ENCODE data around the gene WAC.
"Not testable (repeated sequence)": the region's sequence is repeated elsewhere in the genome, so short reads cannot be mapped to it uniquely, and the experiment has no call there.

The WAC gene

GRCh38 chr10:28569506-28570159, 36.7 kb downstream of the WAC start:
- Histone ChIP-seq H3K27me3 (ENCODE audit: insufficient read depth, low read length) (no peaks in the 10 kb centered on the region), H3K36me3 (ENCODE audit: insufficient read depth, low read length) (peaks cover 73% of the 10 kb centered on the region), H3K27ac (ENCODE audit: low read depth, low read length) (no peak overlapping the region), H3K9ac (ENCODE audit: low read depth, low read length) (no peak overlapping the region), H3K4me1 (ENCODE audit: insufficient read depth, low read length) (peaks cover 5% of the 10 kb centered on the region), H3K9me3 (ENCODE audit: insufficient read depth, low read depth, low read length) (no peaks in the 10 kb centered on the region), H3K4me3 (ENCODE audit: low read length) (no peak overlapping the region)
- 70% methylated on average over 2 of the region's 3 CpGs for WGBS

DNA sequence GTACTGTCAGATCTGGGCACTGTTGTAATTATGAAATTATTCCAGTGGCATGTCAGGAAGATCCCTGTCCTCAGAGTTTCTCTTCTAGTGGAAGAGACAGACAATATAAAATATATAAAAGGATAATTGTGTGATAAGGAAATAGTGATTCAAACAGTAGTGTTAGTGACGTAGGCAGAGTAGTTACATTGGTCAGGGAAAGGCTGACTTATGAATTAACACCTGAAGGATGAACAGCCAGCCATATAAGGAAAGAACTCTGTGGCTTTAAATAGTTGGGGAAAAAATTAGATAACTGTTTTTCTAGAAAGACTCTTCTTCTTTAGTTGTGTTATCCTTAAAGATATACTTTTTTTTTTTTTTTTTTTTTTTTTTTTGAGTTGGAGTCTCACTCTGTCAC, 37.7 kb downstream of the WAC start:
- no peak overlapping the region for H3K9ac ChIP-seq (ENCODE audit: low read depth, low read length)

DNA sequence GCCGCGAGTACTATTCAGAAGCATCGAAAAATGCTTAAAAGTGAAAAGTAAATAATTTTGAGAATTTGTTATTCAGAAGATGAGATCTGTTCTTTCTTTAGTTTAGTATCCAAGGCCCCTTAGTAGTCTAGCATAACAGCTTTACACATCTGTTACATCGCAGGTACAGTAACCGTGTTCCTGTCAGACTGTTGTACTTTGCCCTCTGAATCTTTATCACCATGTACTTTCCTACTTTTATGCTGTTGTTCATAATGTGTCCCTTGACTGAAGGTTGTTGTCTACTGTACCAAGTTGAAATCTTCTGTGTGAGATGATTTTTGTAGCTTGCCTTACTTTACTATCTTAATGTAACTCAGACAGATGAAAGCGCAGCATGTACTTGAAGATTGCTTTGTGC, 38.3 kb downstream of the WAC start:
- peaks cover 72% of the 10 kb centered on the region for H3K36me3 ChIP-seq (ENCODE audit: insufficient read depth, low read length)

More for the DNA sequence above, 37.7 kb downstream of the WAC start:
- Histone ChIP-seq H3K27me3 (ENCODE audit: insufficient read depth, low read length) (no peaks in the 10 kb centered on the region), H3K36me3 (ENCODE audit: insufficient read depth, low read length) (peaks cover 73% of the 10 kb centered on the region), H3K27ac (ENCODE audit: low read depth, low read length) (no peak overlapping the region), H3K4me3 (ENCODE audit: low read length) (no peak overlapping the region), H3K9me3 (ENCODE audit: insufficient read depth, low read depth, low read length) (no peaks in the 10 kb centered on the region), H3K4me1 (ENCODE audit: insufficient read depth, low read length) (peaks cover 11% of the 10 kb centered on the region)
- WGBS: 98% methylated on average over 1 of the region's 1 CpG

DNA sequence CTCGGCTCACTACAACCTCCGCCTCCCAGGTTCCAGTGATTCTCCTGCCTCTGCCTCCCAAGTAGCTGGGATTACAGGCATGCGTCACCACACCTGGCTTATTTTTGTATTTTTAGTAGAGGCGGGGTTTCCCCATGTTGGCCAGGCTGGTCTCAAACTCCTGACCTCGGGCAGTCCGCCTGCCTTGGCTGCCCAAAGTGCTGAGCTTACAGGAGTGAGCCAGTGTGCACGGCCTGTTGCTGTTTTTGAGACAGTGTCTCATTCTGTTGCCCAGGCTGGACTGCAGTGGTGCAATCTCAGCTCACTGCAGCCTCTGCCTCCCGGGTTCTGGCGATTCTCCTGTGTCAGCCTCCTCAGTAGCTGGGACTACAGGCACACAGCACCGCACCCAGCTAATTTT, 41.3 kb downstream of the WAC start:
- not testable (repeated sequence) for H3K27me3 ChIP-seq (ENCODE audit: insufficient read depth, low read length); H3K27ac ChIP-seq (ENCODE audit: low read depth, low read length); H3K4me3 ChIP-seq (ENCODE audit: low read length); H3K9me3 ChIP-seq (ENCODE audit: insufficient read depth, low read depth, low read length); H3K9ac ChIP-seq (ENCODE audit: low read depth, low read length)
- H3K4me1 ChIP-seq (ENCODE audit: insufficient read depth, low read length): peaks cover 23% of the 10 kb centered on the region; the same call in 1 of the 2 replicates
- H3K36me3 ChIP-seq (ENCODE audit: insufficient read depth, low read length): peaks cover 57% of the 10 kb centered on the region
- WGBS: 94% methylated on average over 10 of the region's 10 CpGs

More for the DNA sequence above, 38.3 kb downstream of the WAC start:
- WGBS: 94% methylated on average over 6 of the region's 6 CpGs
- H3K9ac ChIP-seq (ENCODE audit: low read depth, low read length): no peak overlapping the region
- peaks cover 16% of the 10 kb centered on the region for H3K4me1 ChIP-seq (ENCODE audit: insufficient read depth, low read length)
- H3K9me3 ChIP-seq (ENCODE audit: insufficient read depth, low read depth, low read length): no peaks in the 10 kb centered on the region
- no peaks in the 10 kb centered on the region for H3K27me3 ChIP-seq (ENCODE audit: insufficient read depth, low read length)
- no peak overlapping the region; the same call in 1 of the 2 replicates for H3K27ac ChIP-seq (ENCODE audit: low read depth, low read length)
- no peak overlapping the region for H3K4me3 ChIP-seq (ENCODE audit: low read length)

DNA sequence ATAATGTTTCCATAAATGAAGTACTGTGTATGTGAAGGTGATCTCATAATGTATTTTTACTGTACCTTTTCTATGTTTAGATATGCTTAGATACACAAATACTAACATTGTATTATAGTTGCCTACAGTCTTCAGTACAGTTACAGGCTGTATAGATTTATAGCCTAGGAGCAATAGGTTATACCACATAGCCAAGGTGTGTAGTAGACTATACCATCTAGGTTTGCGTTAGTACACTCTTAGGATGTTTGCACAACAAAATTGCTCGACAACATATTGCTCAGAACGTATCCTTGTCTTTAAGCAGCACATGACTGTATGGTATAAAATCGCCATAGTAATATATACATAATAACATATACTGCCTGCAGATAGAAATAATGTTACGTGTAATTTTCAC, 42.9 kb downstream of the WAC start:
- peaks cover 57% of the 10 kb centered on the region for H3K36me3 ChIP-seq (ENCODE audit: insufficient read depth, low read length)
- no peaks in the 10 kb centered on the region for H3K27me3 ChIP-seq (ENCODE audit: insufficient read depth, low read length)
- no peaks in the 10 kb centered on the region for H3K9me3 ChIP-seq (ENCODE audit: insufficient read depth, low read depth, low read length)
- 93% methylated on average over 3 of the region's 5 CpGs for WGBS
- H3K4me3 ChIP-seq (ENCODE audit: low read length): no peak overlapping the region
- peaks cover 27% of the 10 kb centered on the region; the same call in 1 of the 2 replicates for H3K4me1 ChIP-seq (ENCODE audit: insufficient read depth, low read length)
- no peak overlapping the region for H3K27ac ChIP-seq (ENCODE audit: low read depth, low read length)
- no peak overlapping the region for H3K9ac ChIP-seq (ENCODE audit: low read depth, low read length)

GRCh38 chr10:28577506-28577905, 44.6 kb downstream of the WAC start:
- no peak overlapping the region for H3K9ac ChIP-seq (ENCODE audit: low read depth, low read length)
- no peaks in the 10 kb centered on the region for H3K27me3 ChIP-seq (ENCODE audit: insufficient read depth, low read length)
- H3K36me3 ChIP-seq (ENCODE audit: insufficient read depth, low read length): peaks cover 56% of the 10 kb centered on the region
- WGBS: 95% methylated on average over 4 of the region's 4 CpGs
- H3K9me3 ChIP-seq (ENCODE audit: insufficient read depth, low read depth, low read length): no peaks in the 10 kb centered on the region
- H3K4me1 ChIP-seq (ENCODE audit: insufficient read depth, low read length): peaks cover 27% of the 10 kb centered on the region; the same call in 1 of the 2 replicates
- H3K4me3 ChIP-seq (ENCODE audit: low read length): no peak overlapping the region
- H3K27ac ChIP-seq (ENCODE audit: low read depth, low read length): no peak overlapping the region

DNA sequence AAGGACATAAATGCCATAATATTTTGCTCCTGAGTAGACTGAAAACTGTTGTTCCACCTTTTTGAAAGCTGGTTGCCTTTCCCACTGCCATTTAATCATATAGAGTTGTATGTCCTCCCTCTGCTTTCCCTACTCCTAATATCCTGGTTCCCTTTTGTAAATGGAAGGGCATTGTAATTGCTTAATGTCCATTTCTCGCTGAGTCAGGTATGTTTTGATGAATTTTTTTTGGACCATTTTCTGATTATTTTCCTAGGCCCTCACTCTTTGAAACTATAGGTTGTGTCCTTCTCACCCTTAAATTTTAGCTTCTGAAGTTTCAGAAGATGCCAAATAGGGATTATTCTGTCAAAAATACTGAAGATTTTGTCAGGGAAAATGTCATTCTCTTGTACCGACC, 45.5 kb downstream of the WAC start:
- 98% methylated on average over 2 of the region's 2 CpGs for WGBS
- Histone ChIP-seq H3K27ac (ENCODE audit: low read depth, low read length) (no peak overlapping the region), H3K9ac (ENCODE audit: low read depth, low read length) (no peak overlapping the region), H3K36me3 (ENCODE audit: insufficient read depth, low read length) (peaks cover 61% of the 10 kb centered on the region), H3K9me3 (ENCODE audit: insufficient read depth, low read depth, low read length) (no peaks in the 10 kb centered on the region), H3K4me1 (ENCODE audit: insufficient read depth, low read length) (peaks cover 24% of the 10 kb centered on the region; the same call in 1 of the 2 replicates), H3K27me3 (ENCODE audit: insufficient read depth, low read length) (no peaks in the 10 kb centered on the region), H3K4me3 (ENCODE audit: low read length) (no peak overlapping the region)

DNA sequence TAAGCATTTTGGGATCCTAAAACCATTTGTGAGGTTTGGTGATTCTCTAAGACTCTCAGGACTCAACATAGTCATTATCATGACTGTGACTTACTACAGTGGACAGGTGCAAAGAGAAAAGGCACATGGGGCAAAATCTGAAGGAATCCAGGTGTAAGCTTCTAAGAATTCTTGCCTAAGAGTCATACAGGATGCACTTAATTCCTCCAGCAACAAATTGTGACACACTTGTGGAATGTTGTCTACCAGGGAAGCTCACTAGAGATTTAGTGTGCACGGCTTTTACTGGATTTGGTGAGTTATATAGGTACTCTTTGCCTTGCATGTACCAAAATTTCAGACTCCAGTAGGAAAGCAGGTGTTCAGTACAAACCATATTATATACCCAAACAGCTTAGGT, 47.9 kb downstream of the WAC start:
- H3K36me3 ChIP-seq (ENCODE audit: insufficient read depth, low read length): peaks cover 63% of the 10 kb centered on the region
- no peak overlapping the region for H3K4me3 ChIP-seq (ENCODE audit: low read length)
- H3K27ac ChIP-seq (ENCODE audit: low read depth, low read length): no peak overlapping the region
- no peaks in the 10 kb centered on the region for H3K27me3 ChIP-seq (ENCODE audit: insufficient read depth, low read length)
- WGBS: no CpG with 5 or more reads among the region's 1 CpG
- no peak overlapping the region for H3K9ac ChIP-seq (ENCODE audit: low read depth, low read length)
- H3K4me1 ChIP-seq (ENCODE audit: insufficient read depth, low read length): peaks cover 22% of the 10 kb centered on the region
- no peaks in the 10 kb centered on the region for H3K9me3 ChIP-seq (ENCODE audit: insufficient read depth, low read depth, low read length)

GRCh38 chr10:28581916-28582315, 49.0 kb downstream of the WAC start:
- Histone ChIP-seq H3K9ac (ENCODE audit: low read depth, low read length) (no peak overlapping the region), H3K27ac (ENCODE audit: low read depth, low read length) (no peak overlapping the region), H3K36me3 (ENCODE audit: insufficient read depth, low read length) (peaks cover 72% of the 10 kb centered on the region), H3K27me3 (ENCODE audit: insufficient read depth, low read length) (no peaks in the 10 kb centered on the region), H3K9me3 (ENCODE audit: insufficient read depth, low read depth, low read length) (no peaks in the 10 kb centered on the region), H3K4me3 (ENCODE audit: low read length) (no peak overlapping the region), H3K4me1 (ENCODE audit: insufficient read depth, low read length) (peaks cover 27% of the 10 kb centered on the region)
- 85% methylated on average over 2 of the region's 2 CpGs for WGBS

DNA sequence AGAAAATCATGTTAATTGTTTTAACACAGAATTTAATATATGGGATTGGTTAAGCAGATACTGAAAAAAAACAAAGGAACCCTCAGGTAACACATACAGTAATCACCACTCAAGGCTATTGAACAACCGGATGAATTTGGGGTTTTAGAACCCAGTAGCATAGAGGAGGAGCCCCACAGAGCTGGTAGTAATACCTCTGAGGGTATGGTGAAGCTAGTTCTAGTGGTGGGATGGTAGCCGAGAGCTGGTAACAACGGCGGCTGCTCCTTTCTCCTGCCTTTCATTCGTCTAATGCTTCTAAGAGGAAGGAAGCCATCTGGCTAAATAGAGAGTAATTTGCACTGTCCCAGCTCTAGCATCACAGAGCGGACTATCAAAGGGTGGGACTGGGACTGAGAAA, 52.2 kb downstream of the WAC start:
- 81% methylated on average over 6 of the region's 6 CpGs for WGBS
- peaks cover 18% of the 10 kb centered on the region for H3K4me1 ChIP-seq (ENCODE audit: insufficient read depth, low read length)
- peaks cover 89% of the 10 kb centered on the region for H3K36me3 ChIP-seq (ENCODE audit: insufficient read depth, low read length)
- no peak overlapping the region for H3K4me3 ChIP-seq (ENCODE audit: low read length)
- H3K9me3 ChIP-seq (ENCODE audit: insufficient read depth, low read depth, low read length): no peaks in the 10 kb centered on the region
- H3K9ac ChIP-seq (ENCODE audit: low read depth, low read length): no peak overlapping the region
- H3K27me3 ChIP-seq (ENCODE audit: insufficient read depth, low read length): no peaks in the 10 kb centered on the region
- no peak overlapping the region for H3K27ac ChIP-seq (ENCODE audit: low read depth, low read length)

- Histone ChIP-seq H3K27ac (ENCODE audit: low read depth, low read length) (no peak overlapping the region), H3K4me3 (ENCODE audit: low read length) (no peak overlapping the region), H3K36me3 (ENCODE audit: insufficient read depth, low read length) (peaks cover 90% of the 10 kb centered on the region), H3K27me3 (ENCODE audit: insufficient read depth, low read length) (no peaks in the 10 kb centered on the region), H3K9me3 (ENCODE audit: insufficient read depth, low read depth, low read length) (no peaks in the 10 kb centered on the region), H3K9ac (ENCODE audit: low read depth, low read length) (no peak overlapping the region), H3K4me1 (ENCODE audit: insufficient read depth, low read length) (peaks cover 18% of the 10 kb centered on the region)
- 94% methylated on average over 3 of the region's 4 CpGs for WGBS
Measured at GRCh38 chr10:28586176-28586575, 53.3 kb downstream of the WAC start.
